HEK293T (cell line): ENCODE data around the gene NCSTN.

ENCODE experiments used
- L3MBTL2 ChIP-seq: fragments of 450-650 bp; conservative IDR thresholded peaks from 2 replicates; pipeline ENCODE4 v1.6.1; 2016; ENCODE audit warnings: mild to moderate bottlenecking
- SP1 ChIP-seq: fragments of 450-650 bp; IDR thresholded peaks from 2 replicates; pipeline ENCODE4 v1.6.1; 2017
- SUZ12 ChIP-seq: fragments of 450-650 bp; IDR thresholded peaks from 2 replicates; pipeline ENCODE4 v1.6.1; 2016; ENCODE audit warnings: mild to moderate bottlenecking

DNA sequence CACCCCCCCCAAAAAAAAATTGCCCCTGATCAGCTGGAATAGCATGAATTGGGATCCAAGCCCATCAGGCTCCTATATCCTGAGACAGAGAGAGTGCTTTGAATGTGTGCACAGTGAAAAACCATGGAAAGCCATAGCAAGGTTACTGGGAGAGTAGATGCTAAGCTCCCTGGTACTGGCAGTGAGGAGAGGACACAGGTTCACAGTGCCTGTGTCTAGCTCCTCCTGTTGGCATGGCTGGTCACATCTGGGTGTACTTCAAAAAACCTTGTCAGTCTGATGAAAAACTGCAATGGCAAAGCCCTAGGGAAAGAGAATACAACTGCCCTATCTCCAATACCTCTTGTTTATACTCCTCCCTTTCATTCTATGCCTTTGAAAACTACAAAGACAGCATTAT, 13.1 kb upstream of the NCSTN start:
- no peak for TF ChIP-seq L3MBTL2
- TF ChIP-seq SUZ12 = no peak
- TF ChIP-seq SP1 = no peak
